Activated T-cell treated with anti-CD3 and anti-CD28 coated beads, Interleukin-2, amount 50 U/mL, for 48 hours (primary cell): ENCODE measurements around the gene CD300C.
A peak's percentile ranks its signal among the peaks of the same experiment; 100 is the strongest.
"Not testable (repeated sequence)": the region's sequence is repeated elsewhere in the genome, so short reads cannot be mapped to it uniquely, and the experiment has no call there.

ENCODE experiments used
- DNase-seq, 2 experiments: peaks; one replicate each; pipeline ENCODE4 v3.0.0-alpha.2; 2020

CD300C gene

DNA sequence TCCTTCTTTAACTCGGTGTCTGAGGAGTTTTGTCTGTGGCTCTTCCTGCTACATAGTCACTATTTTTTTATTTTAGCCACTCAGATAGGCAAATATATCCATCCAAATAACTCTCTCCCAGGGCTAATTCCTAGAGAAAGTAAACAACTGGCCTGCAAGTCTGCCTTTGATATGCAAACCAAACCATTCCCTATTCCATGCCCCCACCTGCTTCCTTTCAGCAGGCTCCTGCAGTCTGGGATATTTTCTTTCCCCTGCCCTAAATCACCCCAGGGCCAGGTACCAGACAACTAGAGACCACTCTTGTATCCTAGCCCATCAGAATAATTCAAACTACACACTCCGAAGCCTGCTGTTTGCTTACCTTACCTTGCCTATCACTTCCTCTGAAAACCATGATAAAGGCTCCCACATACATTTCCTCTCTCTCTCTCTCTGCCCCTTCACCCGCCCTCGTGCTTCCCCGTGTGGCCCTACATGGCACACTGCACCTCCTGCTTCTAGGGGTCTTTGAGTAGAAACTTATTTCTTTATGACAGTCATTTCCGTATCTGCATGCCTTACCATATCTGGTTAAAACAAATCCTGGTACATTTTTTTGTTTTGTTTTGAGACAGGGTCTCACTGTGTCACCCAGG is 13.1 kb upstream of the CD300C start:
- no peak for DNase-seq

DNA sequence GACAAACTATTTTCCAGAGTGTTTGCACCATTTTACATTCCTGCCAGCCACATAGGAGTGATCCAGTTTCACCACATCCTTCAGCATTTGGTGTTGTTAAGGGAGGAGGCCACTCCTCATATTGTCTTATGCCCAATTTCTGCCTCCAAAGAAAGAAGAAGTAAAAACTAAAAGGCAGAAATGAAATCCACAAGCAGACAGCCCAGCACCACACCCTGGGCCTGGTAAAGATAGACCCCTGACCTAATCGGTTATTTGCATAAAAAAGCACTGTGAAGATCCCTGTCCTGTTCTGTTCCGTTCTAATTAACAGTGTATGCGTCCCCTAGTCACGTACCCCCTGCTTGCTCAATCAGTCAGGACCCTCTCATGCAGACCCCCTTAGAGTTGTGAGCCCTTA is 12.5 kb upstream of the CD300C start:
- DNase-seq = not testable (repeated sequence)

DNA sequence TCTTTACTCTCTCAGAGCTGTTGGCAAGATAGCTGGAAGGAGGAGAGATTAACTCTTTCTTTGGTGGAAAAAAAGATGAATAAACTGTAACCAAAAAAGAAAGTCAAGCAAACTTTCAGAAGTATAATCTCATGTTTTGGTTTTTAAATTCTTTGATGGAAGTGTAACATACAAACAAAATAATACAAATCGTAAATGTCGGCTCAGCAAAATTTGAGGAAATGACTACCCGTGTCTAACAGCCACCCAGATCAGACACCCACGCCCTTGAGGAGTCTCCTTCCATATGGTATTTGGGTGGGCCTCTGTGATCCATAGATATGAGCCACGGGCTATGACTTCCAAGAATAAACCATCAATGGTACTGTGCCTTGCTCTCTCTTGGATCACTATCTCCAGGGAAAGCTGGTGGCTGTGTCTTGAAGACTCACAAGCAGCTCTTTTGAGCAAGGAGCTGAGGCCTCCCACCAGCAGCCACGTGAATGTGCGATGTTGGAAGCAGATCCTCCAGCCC is 9.6 kb upstream of the CD300C start:
- no peak for DNase-seq

DNA sequence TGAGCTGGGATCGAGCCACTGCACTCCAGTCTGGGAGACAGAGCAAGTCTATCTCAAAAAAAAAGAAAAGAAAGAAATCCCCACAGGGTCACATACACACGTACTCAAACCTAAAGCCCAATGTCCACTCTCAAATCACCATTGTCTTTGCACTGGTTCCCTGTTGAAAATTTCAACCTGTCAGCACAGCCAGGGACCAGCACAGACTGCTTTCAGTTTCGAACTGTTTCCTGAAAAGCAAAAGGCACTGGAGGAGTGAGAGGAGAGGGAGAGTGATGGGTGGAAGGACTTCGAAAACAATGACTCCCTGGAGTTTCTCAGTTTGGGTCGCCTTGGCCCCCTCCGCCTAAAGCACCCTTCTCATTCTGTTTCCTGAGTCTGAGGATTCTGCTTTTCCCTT is 9.0 kb upstream of the CD300C start:
- no peak for DNase-seq

DNA sequence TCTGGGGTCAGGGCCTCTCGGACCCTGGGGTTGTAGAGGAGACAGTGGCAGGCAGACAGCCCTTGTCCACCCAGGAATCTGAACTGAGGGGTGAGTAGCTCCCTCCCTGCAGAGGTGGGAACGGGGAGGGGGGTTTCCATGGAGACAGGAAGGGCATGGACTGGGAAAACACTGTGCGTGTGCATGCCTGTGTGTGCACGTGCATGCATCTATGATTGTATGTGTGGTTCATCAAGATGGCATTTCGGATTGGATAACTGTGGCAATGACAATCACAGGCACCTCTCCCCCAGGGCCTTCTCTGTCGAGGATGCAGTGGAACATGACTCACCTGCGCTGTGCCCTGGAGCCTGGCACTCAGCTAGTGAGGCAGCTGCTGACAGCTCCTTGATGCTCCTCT is 6.1 kb upstream of the CD300C start:
- no peak for DNase-seq

DNA sequence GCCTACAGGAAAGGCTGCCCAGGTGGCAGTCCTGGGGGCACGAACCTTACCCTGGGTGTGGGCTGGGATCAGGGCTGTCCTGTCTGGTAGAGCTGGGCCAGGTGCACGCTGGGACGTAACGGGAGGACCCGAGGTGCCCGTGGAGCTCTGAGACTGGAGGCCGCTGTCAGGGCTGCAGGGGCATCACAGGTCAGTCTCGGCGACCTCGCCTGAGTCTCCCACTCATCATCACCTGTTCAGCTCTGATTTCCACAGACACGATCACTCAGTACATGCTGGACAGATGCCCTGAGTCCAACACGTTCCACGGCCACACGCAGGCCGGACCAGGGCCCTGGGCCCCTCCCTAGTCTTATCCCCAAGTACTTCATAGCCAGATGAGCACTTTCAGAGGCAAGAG is 4.7 kb upstream of the CD300C start:
- DNase-seq = no peak

DNA sequence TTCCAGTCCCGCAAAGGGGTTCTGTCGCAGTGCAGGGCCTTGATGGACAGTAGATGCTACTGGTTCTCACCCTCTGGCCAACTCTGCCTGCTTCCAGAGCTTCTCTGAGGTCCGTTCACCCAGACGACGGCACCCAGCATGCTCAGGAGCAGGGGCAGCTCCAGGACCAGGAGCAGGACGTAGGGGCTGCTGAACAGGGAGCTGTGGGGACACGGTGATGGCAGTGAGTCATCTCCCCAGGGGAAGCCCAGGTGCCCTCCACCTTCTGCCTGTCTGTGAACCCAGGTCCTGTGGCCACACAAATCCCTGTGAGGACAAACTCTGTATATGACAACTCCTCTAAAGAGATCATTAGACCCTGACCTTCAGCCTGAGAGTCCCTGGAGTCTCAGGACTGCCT is 3.4 kb upstream of the CD300C start:
- DNase-seq = no peak

DNA sequence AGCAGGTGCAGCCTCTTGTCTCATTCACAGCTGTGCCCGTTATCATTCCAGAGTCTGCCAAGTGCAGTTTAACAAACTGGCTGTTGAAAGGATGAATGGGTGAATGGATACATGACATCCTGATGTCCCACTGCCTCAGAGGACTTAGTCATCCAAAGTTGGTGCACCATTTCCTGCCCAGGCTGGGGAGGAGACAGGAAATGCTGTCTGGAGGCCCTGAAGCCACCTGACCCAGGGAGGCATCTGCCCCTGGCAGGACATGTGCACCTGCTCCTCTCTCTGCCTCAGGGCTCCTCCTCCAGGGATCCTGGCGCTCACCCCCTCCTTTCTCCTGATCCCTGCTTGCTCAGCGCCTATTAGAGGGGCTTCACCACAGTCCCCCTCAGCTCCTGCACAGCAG is 1.8 kb upstream of the CD300C start:
- peak; percentile 33 to 35 for DNase-seq

DNA sequence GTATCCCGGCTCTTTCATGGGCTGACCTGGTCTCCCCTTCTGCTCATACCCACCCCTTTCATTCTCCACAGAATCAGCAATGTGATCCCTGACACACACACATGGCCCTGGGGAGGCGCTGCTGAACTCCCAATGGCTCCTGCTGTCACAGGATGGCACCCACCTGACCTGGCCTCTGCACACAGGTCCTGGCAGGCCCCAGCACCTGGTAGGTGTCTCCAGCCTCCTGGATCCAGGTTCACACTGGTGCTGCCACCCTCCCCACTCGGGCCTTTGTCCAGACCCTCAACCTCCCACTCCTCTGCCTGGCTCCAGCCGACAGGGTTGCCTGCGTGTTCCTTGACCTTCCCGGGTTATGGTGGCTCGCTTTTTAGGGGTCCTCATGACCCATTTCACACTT is 1.3 kb upstream of the CD300C start:
- no peak for DNase-seq

DNA sequence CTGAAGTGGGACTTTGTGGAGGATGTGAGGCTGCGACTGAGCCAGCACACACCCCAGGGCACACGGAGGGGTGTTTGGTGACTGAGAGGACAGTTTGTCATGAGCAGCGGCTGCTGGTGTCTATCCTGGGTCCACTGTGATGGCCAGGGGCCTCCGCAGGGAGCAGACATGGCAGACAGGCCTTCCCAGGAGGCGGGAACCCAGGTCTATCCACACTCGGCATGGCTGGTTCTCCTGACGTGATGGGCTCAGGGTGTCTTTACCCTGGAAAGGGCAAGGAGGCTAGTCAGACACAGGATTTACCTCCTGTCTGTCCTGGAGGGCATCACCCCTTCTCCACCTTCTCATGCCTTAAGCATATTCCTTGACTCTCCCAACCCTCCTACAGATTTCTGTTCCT is 671 bp upstream of the CD300C start:
- DNase-seq = no peak

DNA sequence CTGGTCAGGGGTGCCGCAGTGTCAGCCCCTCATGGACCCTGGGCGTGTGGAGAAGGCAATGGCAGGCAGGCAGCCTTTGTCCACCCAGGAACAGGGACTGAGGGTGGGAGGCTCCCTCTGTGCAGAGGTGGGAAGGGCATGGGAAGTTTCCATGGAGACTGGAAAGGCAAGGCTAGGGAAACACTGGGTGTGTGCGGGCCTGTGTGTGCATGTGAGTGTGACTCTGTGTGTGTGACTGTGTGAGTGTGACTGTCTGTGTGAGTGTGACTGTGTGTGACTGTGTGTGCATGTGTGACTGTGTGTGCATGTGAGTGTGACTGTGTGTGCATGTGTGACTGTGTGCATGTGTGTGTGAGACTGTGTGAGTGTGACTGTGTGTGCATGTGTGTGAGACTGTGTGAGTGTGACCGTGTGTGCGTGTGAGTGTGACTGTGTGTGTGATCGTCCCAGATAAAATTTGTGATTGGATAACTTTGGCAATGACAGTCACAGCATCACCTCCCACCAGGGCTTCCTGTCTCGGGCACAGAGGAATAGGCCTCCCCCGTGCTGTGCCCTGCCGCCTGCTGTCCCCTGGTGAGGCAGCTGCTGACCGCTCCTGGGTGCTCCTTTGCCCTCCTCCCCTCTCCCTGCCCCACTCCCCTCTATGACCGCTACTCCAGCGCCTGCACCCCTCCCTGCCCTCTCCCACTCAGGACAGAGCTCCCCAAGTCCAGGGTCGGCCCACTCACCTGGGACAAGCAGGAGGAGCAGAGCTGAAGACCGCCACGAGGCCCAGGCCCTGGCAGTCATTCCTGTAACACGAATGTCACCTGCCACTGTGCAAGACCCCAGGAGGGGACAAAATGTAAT is 698 bp downstream of the CD300C start:
- no peak for DNase-seq

DNA sequence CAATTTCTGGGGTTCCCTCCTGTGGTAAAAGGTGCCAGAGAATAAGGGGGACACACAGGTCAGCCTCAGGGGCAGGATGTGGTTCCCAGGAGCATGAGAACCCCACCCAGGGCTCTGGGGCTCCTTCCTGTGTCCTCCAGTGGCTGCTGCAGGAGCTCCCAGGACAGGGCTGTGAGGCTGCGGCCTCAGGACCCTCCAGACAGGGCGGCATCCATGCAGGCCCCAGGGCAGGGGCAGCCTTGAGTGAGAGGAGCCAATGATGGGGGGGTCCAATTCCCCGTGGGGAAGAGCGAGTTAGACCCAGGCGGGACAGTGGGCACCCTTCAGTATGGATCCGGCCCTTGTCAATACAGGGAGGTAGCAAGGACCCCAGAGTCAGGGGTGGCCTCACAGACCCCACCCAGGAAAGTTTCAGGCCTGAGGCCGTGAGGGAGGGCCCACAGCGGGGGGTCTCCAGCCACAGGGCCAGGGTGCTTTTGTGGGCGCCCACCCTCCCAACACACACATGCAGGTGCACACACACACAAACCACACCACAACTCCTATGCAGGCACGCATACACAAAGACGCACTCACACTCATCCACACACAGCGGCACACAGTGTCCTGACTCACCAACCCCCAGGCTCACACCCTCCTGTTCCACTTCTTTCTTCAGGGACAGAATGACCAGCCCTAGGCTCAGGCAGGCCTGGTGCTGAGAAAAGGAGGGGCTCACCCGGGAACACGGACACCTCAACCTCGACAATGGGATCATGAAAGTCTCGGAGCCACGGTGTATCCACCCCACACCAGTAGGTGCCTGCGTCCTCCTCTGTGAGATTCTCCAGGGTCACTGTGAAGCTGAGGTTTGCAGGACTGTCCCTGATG is 1.8 kb downstream of the CD300C start:
- no peak for DNase-seq

DNA sequence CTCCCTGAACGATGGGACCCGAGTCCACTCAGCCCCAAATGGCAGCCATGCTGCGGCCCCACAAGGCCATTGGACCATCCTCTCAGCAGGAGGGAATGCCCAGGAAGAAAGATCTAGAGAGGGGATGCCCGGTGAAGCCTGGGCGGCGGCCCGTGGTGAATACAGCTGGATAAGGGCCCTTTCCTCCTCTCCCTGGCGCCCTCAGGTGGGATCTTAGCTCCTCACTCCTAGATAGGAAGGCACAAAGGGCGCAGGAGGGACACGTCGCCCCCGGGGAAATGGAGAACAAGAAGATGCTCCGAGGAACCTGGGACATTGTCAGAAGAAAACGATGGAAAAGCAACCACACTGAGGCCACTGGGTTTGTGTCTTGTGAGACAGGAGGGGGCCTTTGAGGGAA is 2.5 kb downstream of the CD300C start:
- DNase-seq = no peak

DNA sequence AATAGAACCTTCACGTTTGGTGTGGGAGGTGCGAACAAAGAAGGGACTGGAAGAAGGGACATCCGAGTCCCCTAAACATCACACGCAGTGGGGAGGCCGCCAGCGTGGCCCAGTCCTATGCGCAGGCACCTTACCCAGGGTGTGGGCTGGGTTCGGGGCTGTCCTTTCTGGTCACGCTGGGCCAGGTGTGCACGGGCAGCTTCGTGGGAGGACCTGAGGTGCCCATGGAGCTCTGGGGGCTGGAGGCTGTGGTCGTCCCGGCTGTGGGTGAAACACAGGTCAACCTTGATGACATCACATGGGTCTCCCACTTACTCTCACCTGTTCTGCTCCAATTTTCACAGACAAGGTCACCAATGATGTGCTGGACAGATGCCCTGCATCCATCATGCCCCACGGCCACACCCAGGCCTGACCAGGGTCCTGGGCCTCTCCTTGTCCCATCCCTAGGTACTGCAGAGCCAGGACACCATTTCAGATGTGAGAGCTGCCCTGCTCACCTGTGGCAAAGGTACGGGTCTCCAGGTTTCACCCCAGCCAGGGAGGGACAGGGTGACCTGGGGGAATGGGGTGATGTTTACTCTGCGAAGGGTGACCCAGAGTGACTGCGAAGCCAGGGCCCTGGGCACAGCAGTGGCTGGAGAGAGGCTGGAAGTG is 3.1 kb downstream of the CD300C start:
- DNase-seq = no peak

DNA sequence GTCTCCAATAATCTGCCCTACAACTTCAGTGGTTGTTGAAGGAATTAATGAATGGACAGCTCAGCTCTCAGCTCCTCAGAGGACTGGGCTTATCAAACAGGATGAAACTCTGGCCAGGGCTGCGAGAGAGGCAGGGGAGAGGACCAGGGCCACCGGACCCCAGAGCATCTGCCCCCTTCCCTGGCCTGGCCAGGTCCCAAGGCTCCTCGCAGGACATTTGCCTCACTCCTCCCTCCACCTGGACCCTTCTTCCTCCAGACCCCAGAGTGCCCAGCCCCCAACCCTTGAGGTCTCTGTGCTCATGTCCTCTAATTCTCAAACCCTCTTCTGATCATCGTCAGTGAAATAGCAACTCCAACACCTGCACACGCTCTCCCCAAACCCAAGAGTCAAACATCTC is 3.7 kb downstream of the CD300C start:
- no peak for DNase-seq

DNA sequence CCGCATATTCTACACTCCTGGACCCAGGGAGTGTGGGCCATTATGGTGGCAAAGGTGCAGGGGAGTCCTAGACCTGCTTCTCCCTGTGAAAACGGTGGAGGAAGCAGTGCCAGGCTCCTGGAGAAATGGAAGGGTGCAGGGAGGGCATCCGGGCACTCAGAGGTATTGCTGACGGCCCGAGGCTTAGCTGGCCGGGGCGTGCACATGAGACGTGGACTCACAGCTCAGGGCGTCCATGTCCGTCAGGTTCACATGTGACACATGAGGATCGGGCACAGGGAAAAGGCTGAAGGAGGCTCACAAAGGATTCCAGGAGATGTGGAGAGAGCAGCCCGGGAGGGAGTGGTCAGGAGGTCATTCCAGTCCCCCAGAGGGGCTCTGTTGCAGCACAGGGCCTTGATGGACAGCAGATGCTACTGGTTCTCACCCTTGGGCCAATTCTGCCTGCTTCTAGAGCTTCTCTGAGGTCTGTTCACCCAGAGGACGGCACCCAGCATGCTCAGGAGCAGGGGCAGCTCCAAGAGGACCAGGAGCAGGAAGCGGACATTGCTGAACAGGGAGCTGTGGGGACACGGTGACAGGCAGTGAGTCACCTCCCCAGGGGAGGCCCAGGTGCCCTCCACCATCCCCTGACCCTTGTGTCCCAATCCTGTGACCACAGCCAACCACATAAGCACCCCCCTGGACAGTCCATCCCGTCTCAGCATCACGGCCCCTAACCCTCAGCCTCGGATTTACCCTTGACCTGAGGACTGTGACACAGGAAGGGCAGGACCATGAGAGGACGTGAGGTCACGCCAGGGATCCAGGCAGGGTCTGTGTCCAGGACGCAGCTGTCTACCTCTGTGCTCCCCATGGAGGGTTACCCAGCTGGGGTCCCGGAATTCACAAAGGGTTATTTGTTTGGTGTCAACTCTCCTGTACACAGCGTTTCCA is 4.5 kb downstream of the CD300C start:
- DNase-seq = no peak

DNA sequence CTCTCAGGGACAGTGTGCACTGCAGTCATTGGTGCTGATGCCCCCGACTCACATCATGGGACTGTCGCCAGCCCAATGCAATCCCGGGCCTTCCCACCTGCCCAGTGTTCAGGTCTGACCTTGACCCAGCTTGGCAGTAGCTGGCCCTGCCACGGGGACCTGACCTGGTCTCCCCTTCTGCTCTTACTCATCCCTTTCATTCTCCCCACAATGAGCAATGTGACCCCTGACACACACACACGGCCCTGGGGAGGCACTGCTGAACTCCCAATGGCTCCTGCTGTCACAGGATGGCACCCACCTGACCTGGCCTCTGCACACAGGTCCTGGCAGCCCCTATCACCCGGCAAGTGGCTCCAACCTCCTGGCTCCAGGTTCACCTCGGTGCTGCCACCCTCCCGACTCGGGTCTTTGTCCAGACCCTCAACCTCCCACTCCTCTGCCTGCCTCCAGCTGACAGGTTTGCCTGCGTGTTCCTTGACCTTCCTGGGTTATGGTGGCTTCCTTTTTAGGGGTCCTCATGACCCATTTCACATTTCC is 6.6 kb downstream of the CD300C start:
- DNase-seq = no peak

DNA sequence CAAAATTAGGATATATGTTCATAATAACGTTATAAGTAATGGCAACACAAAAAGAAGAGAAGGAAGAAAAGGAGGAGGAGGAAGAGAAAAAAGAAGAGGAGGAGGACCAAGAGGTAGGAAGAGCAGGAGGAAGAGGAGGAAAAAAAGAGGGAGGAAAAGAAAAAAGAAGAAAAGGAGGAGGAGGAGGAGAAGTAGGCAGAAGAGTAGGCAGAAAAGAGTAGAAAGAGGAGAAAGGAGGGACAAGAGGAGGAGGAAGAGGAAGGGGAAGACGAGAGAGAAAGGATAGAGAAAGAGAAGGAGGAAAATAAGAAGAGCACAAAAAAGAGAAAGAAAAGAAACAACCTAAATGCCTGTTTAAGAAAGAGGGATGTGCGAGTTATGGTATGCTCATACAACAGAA is 9.0 kb downstream of the CD300C start:
- no peak for DNase-seq

DNA sequence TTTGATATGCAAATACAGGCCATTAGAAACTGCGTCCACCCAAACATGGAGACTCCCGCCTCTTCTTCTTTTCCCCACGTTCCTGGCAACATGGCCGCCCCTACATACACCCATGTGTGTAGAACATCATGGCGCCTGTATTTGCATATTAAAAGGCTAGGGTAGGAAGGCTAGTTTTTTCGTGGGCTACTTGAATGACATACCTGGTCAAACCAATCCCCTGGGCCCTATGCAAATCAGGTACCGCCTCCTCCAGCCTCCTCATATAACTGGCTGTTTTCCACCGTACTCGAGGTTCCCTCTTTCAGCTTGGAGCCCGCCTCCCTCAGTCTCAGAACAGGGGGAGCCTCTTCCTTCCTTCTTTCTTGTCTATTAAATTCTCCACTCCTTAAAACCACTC is 13.8 kb downstream of the CD300C start:
- DNase-seq = peak; percentile 14 to 15

DNA sequence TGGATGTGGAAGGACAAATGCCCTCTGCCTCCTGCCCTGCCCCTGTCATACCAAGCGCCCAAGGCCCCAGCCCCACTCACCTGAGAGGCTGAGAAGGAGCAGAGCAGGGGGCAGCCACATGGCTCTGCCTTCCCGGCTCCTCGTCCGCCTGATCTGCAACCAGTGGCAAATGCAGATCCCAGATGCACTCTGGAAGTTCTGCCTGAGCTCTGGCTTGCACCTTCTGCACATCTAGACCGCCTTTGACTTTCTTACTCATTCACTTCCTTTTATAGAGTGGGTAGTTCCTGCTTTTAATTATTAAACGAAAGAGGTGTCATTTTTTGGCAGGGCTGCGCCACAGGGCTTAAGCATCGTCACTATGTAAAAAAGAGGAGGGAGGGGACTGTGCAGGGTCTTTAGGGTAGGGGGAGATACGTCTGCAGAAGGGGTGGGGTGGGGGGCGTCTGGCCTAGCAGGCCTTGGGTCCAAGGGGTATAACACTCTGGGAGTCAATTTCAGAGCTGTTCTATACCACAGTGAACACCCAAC is 14.6 kb downstream of the CD300C start, which contains the start of gene CD300LB:
Gene CD300LB (minus strand): TSS at position 245 of the 531 bp plus-strand sequence. CDS start 125 bp downstream, at position 120.
- no peak for DNase-seq

DNA sequence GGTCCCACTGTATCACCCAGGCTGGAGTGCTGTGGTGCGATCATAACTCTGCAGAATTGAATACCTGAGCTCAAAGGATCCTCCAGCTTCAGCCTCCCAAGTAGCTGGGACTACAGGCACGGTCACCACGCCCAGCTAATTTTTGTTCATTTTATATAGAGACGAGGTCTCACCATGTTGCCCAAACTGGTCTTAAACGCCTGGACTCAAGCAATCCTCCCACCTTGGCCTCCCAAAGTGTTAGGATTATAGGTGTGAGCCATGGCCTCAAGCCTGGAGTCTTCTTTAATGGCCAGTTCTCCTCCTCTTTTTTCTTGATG is 15.1 kb downstream of the CD300C start:
- DNase-seq = no peak
